ENCODE measurements around the gene DKKL1.

Gene DKKL1

GRCh38 chr19:49396738-49397505 lies 33.2 kb downstream of the DKKL1 start:
- DNase-seq (ENCODE audit: low spot score): no peak

- DNase-seq (ENCODE audit: low spot score): no peak
Measured at GRCh38 chr19:49398001-49398615, 34.4 kb downstream of the DKKL1 start.

- no peak for DNase-seq (ENCODE audit: low spot score)
Measured at GRCh38 chr19:49398931-49399330, 35.3 kb downstream of the DKKL1 start.

DNA sequence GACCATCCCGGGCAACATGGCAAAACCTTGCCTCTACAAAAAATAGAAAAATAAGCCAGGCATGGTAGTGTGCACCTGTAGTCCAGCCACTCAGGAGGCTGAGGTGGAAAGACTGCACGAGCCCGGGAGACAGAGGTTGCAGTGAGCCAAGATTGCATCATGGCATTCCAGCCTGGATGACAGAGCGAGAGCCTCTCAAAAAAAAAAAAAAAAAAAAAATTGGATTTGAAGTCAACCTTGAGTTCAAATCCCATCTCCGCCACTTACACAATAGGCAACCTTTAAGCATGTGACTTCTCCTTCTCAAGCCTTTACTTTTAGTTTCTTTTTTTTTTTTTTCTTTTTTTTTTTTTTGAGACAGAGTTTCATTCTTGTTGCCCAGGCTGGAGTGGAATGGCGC lies 36.4 kb downstream of the DKKL1 start:
- DNase-seq (ENCODE audit: low spot score): no peak

- no peak for DNase-seq (ENCODE audit: low spot score)
Measured at GRCh38 chr19:49403404-49404187, 39.9 kb downstream of the DKKL1 start.

DNA sequence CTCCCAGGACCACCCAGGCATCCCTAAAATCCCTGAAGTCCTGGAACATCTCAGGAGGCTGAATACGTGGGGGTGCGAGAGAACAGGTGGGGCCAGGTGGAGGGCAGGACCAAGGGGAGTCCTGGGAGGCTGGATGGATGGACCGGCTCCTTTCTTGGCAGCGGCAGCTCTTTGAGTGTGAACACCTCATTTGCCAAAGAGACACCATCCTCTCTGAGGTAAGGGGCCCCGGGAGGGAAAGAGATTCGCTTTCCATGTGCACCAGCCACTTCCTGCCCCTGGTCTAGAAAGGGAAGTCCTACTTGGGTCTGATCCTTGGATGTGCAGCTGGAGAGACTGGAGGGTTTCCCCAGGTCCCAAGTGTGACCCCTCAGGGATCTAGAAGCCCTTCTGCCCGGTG lies 43.4 kb downstream of the DKKL1 start:
- no peak for DNase-seq (ENCODE audit: low spot score)

- DNase-seq (ENCODE audit: low spot score): no peak
Measured at GRCh38 chr19:49407482-49408015, 43.9 kb downstream of the DKKL1 start.

GRCh38 chr19:49408816-49409440 lies 45.3 kb downstream of the DKKL1 start:
- no peak for DNase-seq (ENCODE audit: low spot score)

DNA sequence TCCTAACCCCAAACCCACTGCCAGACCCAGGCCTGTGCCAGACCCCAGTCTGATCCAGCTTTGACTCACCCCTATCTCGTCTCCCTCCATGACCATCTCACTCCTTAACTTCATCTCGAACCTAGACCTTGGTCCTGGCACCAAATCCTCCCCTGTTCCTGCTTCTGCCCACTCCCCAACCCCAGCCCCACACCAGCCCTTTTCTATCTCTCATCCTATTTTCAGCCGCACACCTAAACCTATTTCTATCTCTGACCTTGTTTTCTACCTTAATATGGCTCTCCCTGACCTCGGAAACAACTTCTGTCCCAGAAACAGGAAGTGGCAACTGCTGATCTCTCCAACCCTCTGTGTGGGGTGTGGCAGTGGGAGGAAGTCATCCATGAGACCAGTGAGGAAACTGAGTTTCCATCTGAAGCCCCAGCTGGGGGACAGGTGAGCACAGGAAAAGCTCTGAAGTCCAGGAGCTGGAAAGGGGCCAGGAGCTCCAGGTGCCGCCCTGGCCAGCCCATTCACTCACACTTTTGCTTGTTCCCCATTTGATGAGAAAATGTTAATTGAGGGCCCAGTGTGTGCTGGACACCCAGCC lies 45.9 kb downstream of the DKKL1 start:
- DNase-seq (ENCODE audit: low spot score): no peak

DNA sequence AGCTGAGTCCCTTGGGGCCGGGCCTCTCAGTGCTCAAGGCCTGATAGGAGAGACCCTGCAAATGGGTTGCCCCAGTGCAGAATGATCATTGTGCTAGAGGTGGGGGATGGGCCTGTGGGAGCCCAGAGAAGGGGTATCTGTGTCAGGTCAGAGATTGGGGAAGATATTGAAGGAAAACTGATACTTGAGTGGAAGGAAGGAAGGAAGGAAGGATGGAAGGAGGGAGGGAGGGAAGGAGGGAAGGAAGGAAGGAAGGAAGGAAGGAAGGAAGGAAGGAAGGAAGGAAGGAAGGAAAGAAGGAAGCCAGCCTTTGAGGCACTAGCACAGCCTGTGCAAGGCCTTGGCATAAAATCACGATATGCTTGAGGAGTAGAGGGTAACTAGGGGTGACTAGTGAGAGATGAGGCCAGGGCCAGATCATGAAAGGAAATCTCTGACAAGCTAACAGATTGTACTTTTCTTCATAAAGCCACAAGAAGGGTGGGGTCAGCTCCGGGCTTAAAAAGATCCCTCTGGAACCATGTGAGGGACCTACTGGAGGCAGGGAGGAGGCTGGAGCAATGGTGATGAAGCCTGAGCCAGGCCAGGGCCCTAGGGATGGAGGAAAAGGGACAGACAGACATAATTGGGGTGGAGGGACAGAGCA lies 48.1 kb downstream of the DKKL1 start:
- DNase-seq (ENCODE audit: low spot score): no peak

DNA sequence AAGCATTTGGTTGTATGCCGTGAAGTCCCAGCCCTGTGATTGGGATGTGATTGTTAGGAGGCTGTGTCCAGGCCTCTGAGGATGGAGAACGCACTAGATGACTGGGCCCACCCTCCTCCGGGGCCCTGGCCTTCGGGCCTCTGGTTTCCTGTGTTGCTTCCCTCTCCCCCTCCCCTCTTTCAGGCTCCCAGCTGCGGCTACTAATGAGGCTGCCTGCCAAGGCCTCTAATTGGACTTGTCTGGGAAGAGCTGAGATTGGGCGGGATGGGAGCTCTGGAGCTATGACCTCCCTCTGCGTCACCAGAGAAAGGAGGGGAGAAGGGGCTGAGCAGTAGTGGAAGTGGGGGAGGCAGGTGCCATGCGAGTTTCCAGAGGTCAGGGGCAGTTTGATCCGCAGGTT lies 49.7 kb downstream of the DKKL1 start:
- DNase-seq (ENCODE audit: low spot score): no peak

GRCh38 chr19:49414256-49414655 lies 50.6 kb downstream of the DKKL1 start:
- no peak for DNase-seq (ENCODE audit: low spot score)

- no peak for DNase-seq (ENCODE audit: low spot score)
Measured at GRCh38 chr19:49415102-49415809, 51.6 kb downstream of the DKKL1 start.

GRCh38 chr19:49415810-49416200 lies 52.1 kb downstream of the DKKL1 start:
- no peak for DNase-seq (ENCODE audit: low spot score)

DNA sequence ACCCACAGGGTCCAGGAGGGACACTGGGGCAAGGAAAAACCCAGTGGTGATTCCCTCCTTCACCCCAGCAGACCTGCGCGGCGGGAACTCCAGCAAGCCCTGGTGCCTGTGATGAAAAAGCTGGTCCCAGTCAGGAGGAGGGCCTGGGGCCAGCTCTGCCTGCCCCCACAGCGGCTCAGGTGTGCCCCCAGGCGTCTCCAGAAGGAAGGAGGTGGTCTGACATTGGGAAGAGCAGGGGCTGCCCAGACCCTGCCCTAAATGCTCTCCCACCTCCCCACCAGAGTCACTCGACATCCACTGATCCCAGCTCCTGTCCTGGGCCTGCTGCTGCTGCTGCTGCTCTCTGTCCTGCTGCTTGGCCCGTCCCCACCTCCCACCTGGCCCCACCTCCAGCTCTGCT lies 53.4 kb downstream of the DKKL1 start:
- no peak for DNase-seq (ENCODE audit: low spot score)

DNA sequence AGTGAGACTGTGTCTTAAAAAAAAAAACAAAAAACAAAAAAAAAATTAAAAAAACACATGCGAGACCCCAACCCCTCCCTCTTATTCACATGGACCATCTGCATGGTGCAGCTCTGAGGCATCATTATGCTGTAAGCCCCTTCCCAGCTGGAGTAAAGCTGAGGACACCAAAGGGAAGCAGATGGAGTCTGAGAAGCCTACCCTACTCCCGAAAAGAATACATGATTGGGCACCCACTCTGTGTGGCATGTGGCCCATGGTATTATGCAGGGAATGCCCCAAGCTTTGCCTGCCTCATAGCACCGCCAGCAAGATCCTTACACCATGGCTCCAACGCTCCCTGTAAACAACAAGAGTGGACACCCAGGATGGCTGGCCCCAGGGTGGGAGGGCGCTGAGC lies 54.8 kb downstream of the DKKL1 start:
- DNase-seq (ENCODE audit: low spot score): no peak

DNA sequence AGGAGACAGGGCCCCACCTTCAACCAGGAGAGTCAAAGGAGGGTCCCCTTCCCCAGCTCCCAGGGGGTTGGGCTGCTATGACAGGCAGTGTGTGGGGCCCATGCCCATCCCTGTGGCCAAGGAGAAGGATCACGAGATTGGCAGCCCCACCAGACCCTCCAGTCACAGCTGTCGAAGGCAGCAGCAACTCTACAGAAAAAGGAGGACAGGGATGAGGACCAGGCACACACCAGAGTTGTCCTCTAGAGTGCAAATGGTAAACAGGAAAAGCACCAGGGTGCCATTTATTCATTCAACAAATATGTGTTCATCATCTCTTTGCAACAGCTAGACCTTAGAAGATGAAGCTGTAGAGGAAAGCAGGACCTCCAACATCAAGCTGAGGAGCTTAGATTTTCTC lies 55.5 kb downstream of the DKKL1 start:
- no peak for DNase-seq (ENCODE audit: low spot score)

- DNase-seq (ENCODE audit: low spot score): no peak
Measured at GRCh38 chr19:49420227-49420626, 56.5 kb downstream of the DKKL1 start.

- DNase-seq (ENCODE audit: low spot score): no peak
Measured at GRCh38 chr19:49421039-49421877, 57.6 kb downstream of the DKKL1 start.

- DNase-seq (ENCODE audit: low spot score): no peak
Measured at GRCh38 chr19:49421878-49422202, 58.2 kb downstream of the DKKL1 start.

Data from left forelimb (tissue), 1 donor.